ENCODE measurements around the gene CHST5. TPM values are rescaled to one million over a fixed set of nuclear protein-coding genes. Genes with fewer than 3 reads are reported as not detected.

CHST5 gene
- total RNA-seq, 2 experiments from 2014 or later: not detected

DNA sequence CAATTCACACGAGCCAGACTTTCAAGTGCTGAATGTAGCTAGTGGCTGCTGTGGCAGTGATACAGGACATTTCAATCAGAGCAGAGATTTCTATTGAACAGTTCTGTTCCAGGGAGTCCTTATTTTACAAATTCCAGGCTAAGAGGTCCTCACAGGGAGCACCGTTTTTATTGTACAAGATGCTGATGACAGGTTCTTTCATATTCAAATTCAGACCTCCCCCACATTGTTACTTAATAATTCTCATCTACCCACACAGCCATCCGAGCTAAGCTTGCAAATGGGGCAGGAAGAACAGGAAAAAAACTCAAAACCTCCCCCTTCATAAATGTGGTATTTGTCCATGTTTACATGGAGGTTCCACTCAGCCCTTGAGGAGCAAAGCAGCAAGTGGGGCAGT, 40.0 kb upstream of the CHST5 start:
- H3K27me3 Mint-ChIP-seq: no peaks in the 10 kb centered on the region
- CTCF ChIA-PET: interaction anchor here (1.0 to 1.2 kb wide), 2 partner anchors 20 to 59 kb away, joined by 3 read pairs; partner anchors contain the start of gene TMEM231

DNA sequence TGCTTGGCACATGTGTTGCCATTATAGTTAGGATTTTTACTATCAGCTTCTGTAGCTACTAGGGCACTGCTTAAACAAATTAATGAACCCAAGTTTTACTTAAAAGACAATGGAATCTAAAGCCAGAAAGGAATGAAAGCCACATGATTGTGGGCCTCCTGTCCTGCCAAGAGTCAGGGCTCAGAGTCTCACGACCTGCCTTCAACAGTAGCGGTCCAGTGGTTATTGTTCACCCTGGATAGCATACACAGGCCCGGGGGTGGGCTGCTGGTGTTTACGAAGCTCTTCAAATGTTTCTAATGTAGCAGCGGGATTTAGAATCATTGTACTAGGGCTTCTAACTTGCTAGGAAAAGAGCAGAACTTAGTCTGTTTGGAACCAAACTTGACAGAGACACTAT, 38.0 kb upstream of the CHST5 start:
- H3K9me3 Mint-ChIP-seq: no peaks in the 10 kb centered on the region

More for the DNA sequence above, 40.0 kb upstream of the CHST5 start:
- Mint-ChIP-seq H3K36me3 (ENCODE audit: low read depth) (peaks cover 85% of the 10 kb centered on the region), H3K4me3 (no peak overlapping the region), H3K9me3 (no peaks in the 10 kb centered on the region), H3K4me1 (ENCODE audit: low read depth) (peaks cover 40% of the 10 kb centered on the region), H3K27ac (no peak overlapping the region)
- Histone ChIP-seq H3K36me3 (ENCODE audit: insufficient read depth, low read length) (peaks cover 82% of the 10 kb centered on the region), H3K4me3 (ENCODE audit: low read length) (no peak overlapping the region), H3K27me3 (ENCODE audit: control insufficient read depth in 1 of 2, insufficient read depth in 2 of 2, low read length in 2 of 2) (no peaks in the 10 kb centered on the region), H3K27ac (ENCODE audit: low read depth in 1 of 2, low read length in 2 of 2) (no peak overlapping the region), H3K4me1 (ENCODE audit: insufficient read depth, low read length) (peaks cover 4% of the 10 kb centered on the region), H3K9me3 (ENCODE audit: control insufficient read depth in 1 of 2, insufficient read depth in 1 of 2, low read length in 2 of 2) (no peaks in the 10 kb centered on the region)
- POLR2A ChIA-PET: interaction anchor here (2.3 kb wide), 1 partner anchor 46 kb away, joined by 10 read pairs; the partner anchor contains the start of gene ADAT1
- TF ChIP-seq, protein P1, sequence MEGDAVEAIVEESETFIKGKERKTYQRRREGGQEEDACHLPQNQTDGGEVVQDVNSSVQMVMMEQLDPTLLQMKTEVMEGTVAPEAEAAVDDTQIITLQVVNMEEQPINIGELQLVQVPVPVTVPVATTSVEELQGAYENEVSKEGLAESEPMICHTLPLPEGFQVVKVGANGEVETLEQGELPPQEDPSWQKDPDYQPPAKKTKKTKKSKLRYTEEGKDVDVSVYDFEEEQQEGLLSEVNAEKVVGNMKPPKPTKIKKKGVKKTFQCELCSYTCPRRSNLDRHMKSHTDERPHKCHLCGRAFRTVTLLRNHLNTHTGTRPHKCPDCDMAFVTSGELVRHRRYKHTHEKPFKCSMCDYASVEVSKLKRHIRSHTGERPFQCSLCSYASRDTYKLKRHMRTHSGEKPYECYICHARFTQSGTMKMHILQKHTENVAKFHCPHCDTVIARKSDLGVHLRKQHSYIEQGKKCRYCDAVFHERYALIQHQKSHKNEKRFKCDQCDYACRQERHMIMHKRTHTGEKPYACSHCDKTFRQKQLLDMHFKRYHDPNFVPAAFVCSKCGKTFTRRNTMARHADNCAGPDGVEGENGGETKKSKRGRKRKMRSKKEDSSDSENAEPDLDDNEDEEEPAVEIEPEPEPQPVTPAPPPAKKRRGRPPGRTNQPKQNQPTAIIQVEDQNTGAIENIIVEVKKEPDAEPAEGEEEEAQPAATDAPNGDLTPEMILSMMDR (IDR thresholded peaks at IDR 0.05): no peak
- DNase-seq (no peak), ATAC-seq (ENCODE audit: poor library complexity) (no peak)
- intact Hi-C loops (cut with DNase I, micrococcal nuclease): no loop called here

DNA sequence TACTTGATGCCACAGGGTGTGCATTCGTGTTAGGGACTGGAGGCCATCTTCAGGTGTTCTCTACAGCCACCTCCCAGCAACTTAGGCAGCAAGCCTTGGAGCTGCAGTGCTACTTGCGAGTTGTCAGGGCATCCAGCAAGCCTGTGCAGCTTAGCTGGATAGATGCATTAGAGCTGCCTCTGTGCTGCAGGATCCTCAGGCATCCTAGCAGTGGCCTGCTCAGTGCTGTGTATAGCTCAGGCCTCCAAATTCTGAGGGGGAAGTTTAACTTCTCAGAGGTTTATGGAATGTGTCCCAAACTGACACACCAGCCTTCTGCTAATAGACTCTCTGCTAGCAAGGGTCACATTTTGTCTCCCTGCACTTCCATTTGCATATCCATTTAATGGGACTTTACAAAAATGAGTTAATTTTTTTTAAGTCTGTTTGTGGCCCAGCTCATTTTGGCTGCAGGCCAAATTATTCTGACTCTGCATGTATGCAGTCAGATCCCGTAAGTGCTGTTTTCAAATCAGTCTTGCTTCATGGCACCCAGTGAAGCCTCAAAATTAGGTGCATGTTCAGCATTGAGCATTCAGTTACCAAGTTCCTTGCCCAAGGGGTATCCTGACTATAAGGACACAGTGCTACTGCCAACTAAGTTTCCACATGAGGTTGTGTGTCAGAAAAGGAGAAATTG, 37.1 kb upstream of the CHST5 start:
- peaks cover 15% of the 10 kb centered on the region for H3K4me1 ChIP-seq (ENCODE audit: insufficient read depth, low read length)
- H3K4me3 ChIP-seq (ENCODE audit: low read length): no peak overlapping the region
- no peak overlapping the region for H3K4me3 Mint-ChIP-seq
- CTCF ChIA-PET: interaction anchor here (1.0 kb wide), 1 partner anchor 56 kb away, joined by 3 read pairs; no protein-coding TSS in a partner anchor
- intact Hi-C loops (cut with DNase I, micrococcal nuclease): no loop called here
- no peak overlapping the region for H3K27ac ChIP-seq (ENCODE audit: low read depth in 1 of 2, low read length in 2 of 2)
- no peaks in the 10 kb centered on the region for H3K9me3 Mint-ChIP-seq
- no peak overlapping the region for H3K27ac Mint-ChIP-seq
- no peaks in the 10 kb centered on the region for H3K27me3 Mint-ChIP-seq
- ATAC-seq (ENCODE audit: poor library complexity) (no peak), DNase-seq (no peak)
- H3K36me3 ChIP-seq (ENCODE audit: insufficient read depth, low read length): peaks cover 91% of the 10 kb centered on the region
- peaks cover 89% of the 10 kb centered on the region for H3K36me3 Mint-ChIP-seq (ENCODE audit: low read depth)
- peaks cover 48% of the 10 kb centered on the region for H3K4me1 Mint-ChIP-seq (ENCODE audit: low read depth)
- no peaks in the 10 kb centered on the region for H3K9me3 ChIP-seq (ENCODE audit: control insufficient read depth in 1 of 2, insufficient read depth in 1 of 2, low read length in 2 of 2)
- POLR2A ChIA-PET: interaction anchor here (0.6 kb wide), 1 partner anchor 139 kb away, joined by 3 read pairs; no protein-coding TSS in a partner anchor
- H3K27me3 ChIP-seq (ENCODE audit: control insufficient read depth in 1 of 2, insufficient read depth in 2 of 2, low read length in 2 of 2): no peaks in the 10 kb centered on the region
- TF ChIP-seq, protein P1 (IDR thresholded peaks at IDR 0.05): no peak

More for the DNA sequence above, 38.0 kb upstream of the CHST5 start:
- no peak for ATAC-seq (ENCODE audit: poor library complexity)
- H3K27me3 Mint-ChIP-seq: no peaks in the 10 kb centered on the region
- Histone ChIP-seq H3K36me3 (ENCODE audit: insufficient read depth, low read length) (peaks cover 88% of the 10 kb centered on the region), H3K27ac (ENCODE audit: low read depth in 1 of 2, low read length in 2 of 2) (no peak overlapping the region), H3K27me3 (ENCODE audit: control insufficient read depth in 1 of 2, insufficient read depth in 2 of 2, low read length in 2 of 2) (no peaks in the 10 kb centered on the region), H3K9me3 (ENCODE audit: control insufficient read depth in 1 of 2, insufficient read depth in 1 of 2, low read length in 2 of 2) (no peaks in the 10 kb centered on the region), H3K4me1 (ENCODE audit: insufficient read depth, low read length) (peaks cover 7% of the 10 kb centered on the region), H3K4me3 (ENCODE audit: low read length) (no peak overlapping the region)
- H3K4me1 Mint-ChIP-seq (ENCODE audit: low read depth): peaks cover 47% of the 10 kb centered on the region
- DNase-seq: no peak
- ChIA-PET CTCF (interaction anchor here (1.0 kb wide), 1 partner anchor 57 kb away, joined by 3 read pairs; no protein-coding TSS in a partner anchor), POLR2A (no interaction called here)
- TF ChIP-seq, protein P1 (IDR thresholded peaks at IDR 0.05): no peak
- no peak overlapping the region for H3K4me3 Mint-ChIP-seq
- no peak overlapping the region for H3K27ac Mint-ChIP-seq
- peaks cover 88% of the 10 kb centered on the region for H3K36me3 Mint-ChIP-seq (ENCODE audit: low read depth)
- intact Hi-C loops (cut with DNase I, micrococcal nuclease): no loop called here
